DMS53 treated with DMSO at 0.1 percent for 48 hours (cell line): ENCODE data around the gene GIMAP4.
"Not testable (repeated sequence)": the region's sequence is repeated elsewhere in the genome, so short reads cannot be mapped to it uniquely, and the experiment has no call there.

Experiments used
- DNase-seq: peaks from one replicate; lab custom pipeline; 2025; ENCODE audit not compliant: unreplicated experiment; lab: John Stamatoyannopoulos, UW

Gene GIMAP4

DNA sequence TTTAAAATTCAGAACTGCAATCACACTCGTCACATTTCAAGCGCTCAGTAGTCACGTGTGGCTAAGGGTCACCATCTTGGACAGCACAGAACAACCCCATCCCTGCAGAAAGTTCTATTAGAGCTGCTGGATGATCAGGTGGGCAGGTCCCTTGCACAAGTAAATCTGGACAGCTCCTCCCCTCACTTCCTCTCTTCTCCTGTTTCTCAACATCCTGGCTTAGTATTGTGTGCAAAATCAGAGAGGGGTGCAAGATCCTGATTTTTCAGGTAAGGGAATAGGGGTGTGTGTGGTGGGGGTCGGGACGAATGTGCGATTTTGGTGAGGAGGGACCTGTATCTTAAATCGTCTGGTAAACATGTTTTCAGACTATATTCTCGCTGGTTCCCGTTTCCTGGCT lies at the start of gene GIMAP4:
GIMAP4 (plus strand) TSS at position 222 of the 400 bp plus-strand sequence. CDS start 2,512 bp downstream, outside the sequence.
- DNase-seq = no peak

GRCh38 chr7:150519310-150519709 lies 47.9 kb upstream of the GIMAP4 start:
- no peak for DNase-seq

GRCh38 chr7:150520145-150520544 lies 47.0 kb upstream of the GIMAP4 start:
- no peak for DNase-seq

DNA sequence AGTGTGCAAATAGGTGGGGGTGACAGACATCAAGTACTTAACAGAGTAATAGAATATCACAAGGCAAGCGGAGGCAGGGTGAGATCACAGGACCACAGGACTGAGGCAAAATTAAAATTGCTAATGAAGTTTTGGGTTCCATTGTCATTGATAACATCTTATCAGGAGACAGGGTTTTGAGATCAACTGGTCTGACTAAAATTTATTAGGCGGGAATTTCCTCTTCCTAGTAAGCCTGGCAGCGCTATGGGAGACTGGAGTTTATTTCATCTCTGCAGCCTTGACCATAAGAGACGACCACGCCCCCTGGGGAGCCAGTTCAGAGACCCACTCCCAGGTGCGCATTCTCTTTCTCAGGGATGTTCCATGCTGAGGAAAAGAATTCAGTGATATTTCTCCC lies 44.3 kb upstream of the GIMAP4 start:
- DNase-seq = not testable (repeated sequence)

DNA sequence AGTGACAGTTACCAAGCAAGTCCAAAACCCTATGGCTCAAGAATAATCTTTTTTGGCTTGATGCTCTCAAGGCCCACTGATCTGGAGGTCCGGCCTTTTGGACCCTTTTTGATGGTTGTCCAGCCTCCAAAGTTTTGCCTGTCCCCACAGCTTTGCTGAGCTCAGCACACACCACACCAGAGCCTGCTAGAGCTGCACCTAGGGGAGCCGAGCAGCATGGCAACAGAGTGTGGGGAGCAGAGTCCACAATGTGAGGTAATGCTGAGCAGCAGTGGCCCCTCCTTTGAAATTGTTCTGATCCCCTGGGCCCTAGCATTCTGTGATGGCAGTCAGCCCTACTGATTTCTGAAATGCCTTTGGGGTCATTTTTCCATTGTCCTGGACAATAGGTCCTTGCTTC lies 43.2 kb upstream of the GIMAP4 start:
- DNase-seq = no peak

GRCh38 chr7:150531704-150532103 lies 35.5 kb upstream of the GIMAP4 start:
- DNase-seq = no peak

DNA sequence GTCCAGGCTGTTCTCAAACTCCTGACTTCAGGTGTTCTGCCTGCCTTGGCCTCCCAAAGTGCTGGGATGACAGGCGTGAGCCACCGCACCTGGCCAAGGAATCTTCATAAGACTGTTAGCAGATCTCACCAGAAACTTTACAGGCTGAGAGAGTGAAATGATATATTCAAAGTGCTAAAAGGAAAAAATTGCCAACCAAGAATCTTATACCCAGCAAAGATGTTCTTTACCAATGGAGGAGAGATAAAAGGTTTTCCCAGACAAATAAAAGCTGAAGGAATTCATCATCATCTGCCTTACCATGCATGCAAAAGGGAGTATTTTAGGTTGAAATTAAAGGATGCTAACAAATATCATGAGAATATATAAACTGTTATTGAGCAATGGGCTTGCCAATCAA lies 28.9 kb upstream of the GIMAP4 start:
- DNase-seq = no peak

GRCh38 chr7:150553163-150553562 lies 14.0 kb upstream of the GIMAP4 start:
- no peak for DNase-seq

- DNase-seq = no peak
Observed at GRCh38 chr7:150556521-150557138, 10.6 kb upstream of the GIMAP4 start.

DNA sequence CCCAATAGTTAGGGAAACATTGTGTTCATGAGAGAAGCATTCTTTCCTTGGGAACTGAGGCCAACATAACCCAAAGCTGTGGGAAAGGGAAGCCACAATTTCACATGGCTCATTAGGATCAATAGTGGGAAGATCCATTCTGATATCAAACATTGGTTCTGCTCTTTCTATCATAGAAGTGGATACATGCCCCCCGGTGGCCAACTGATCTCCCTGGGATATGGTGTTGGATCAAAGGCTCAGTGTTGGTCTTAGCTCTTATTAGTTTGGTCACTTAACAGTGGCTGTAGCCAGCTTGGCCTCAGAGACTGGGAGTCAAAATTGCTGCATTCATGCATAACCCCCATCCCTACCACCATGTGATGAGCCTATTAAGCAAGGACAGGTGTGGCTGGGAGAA lies 6.7 kb upstream of the GIMAP4 start:
- DNase-seq = no peak

DNA sequence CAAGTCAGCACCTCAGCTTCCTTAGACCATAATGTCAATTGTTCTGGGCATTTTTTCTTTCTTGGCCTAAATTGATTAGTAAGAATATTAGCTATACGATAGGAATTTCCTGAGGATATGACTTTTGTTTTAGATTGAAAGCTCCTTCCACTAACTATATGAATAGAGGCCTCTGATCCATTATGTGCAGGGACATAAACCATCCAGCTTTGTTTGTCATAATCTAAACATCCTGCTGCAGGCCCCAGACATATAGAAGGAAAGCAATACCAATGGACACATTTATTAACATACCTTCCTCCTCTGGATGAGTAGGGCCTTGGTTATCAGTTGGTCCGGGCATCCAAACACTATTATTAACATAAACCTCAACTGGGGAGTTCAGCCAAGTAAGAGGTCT lies 4.3 kb upstream of the GIMAP4 start:
- DNase-seq = no peak

GRCh38 chr7:150564006-150564405 lies 3.2 kb upstream of the GIMAP4 start:
- no peak for DNase-seq

- no peak for DNase-seq
Observed at GRCh38 chr7:150564566-150564965, 2.6 kb upstream of the GIMAP4 start.

DNA sequence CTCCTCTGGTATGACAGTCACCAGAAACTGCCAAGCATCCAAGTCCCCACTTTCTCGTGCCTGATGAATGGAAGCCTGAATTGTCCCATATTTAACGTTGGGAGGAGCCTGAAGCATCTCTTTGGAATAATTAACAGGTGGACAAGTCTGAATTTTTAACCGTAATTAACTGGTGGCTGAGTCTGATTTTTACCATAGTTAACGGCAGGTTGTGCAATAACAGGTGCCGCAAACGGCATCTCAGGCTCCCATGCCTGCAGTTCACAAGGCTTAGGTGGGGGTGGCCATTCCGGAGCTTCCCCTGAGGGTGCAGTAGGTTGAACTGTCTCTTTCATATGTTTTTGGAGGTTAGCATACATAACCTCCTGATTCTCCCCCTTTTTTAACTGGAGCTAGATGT lies 2.0 kb upstream of the GIMAP4 start:
- DNase-seq = no peak

DNA sequence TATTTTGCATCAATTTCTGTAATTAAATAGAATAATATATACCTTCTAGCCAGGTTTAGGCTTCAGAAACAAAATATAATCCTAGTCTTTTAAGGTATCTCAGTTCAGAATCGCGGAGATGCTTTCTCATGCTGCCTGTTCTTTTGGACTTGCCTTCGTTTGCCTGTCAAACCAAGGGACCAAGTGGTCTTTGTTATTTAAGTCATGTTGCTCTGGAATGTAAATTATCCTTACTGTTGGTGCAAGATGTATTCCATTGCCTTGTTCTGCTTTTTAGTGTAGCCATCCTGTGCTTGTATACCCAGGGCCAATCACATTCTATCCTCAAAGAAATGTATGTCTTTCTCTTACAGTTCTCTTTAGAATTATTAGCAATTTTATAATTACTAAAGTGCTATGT lies 1.1 kb upstream of the GIMAP4 start:
- no peak for DNase-seq

GRCh38 chr7:150566572-150566971 lies 618 bp upstream of the GIMAP4 start:
- no peak for DNase-seq

DNA sequence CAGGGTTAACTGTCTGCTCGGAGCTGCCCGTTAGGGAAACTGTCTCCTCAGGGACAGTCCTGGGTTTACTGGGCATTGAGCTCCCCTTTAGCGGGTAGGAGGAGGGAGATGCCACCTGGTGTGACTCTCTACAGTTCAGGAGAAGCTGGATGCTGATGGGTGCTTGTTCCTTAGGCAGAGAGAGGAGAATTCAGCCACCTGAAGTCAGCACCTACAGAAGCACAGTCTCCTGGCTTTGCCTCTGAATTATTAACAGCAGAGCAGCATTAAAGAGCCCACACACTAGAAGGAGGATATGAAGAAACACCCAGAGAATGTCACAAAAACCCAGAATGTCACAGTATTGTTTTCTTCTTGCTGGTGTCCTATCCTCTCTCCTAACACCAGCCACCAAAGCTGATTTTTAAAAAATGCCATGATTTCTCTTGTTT lies 696 bp downstream of the GIMAP4 start:
- no peak for DNase-seq

GRCh38 chr7:150568714-150569113 lies 1.5 kb downstream of the GIMAP4 start:
- DNase-seq = no peak

DNA sequence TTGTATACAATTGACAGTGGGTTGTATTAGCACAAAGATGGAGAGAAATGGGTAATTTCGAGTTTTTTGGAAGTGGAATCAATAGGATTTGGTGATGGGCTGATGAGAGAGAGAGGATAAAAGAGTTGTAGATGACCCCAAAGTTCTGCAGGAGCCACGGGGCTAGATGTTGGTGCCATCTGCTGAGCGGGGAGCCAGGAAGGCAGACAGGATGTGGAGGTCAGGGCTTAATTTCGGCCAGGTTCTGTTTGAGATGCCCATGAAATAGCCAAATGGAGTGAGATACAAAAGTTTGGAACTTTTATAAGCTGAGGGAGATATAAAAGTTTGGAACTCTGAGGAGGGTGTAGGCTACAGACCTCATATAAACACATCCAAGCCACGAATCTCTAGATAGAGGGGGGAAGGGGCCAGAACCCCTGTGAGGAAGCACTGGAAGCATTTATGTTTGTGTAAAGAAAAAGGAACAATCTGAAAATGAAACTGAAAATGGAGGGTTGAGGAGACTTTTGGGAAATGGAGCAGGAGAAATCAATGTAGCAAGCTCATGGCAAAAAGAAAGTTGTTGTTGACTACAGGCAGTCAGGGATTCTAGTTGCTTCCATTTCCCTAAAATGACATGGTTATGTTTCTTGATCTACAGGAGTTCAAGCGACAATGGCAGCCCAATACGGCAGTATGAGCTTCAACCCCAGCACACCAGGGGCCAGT lies 2.2 kb downstream of the GIMAP4 start:
- no peak for DNase-seq

GRCh38 chr7:150570556-150571465 lies 3.6 kb downstream of the GIMAP4 start:
- no peak for DNase-seq

- no peak for DNase-seq
Observed at GRCh38 chr7:150572496-150572895, 5.3 kb downstream of the GIMAP4 start.
